Measurements from ENCODE around the gene RPSA. TPM values are rescaled to one million over a fixed set of nuclear protein-coding genes. Genes with fewer than 3 reads are reported as not detected.
"Not testable (repeated sequence)": the region's sequence is repeated elsewhere in the genome, so short reads cannot be mapped to it uniquely, and the experiment has no call there.

RPSA gene
- total RNA-seq, 1 donor from 2014 or later = 1,385 TPM

DNA sequence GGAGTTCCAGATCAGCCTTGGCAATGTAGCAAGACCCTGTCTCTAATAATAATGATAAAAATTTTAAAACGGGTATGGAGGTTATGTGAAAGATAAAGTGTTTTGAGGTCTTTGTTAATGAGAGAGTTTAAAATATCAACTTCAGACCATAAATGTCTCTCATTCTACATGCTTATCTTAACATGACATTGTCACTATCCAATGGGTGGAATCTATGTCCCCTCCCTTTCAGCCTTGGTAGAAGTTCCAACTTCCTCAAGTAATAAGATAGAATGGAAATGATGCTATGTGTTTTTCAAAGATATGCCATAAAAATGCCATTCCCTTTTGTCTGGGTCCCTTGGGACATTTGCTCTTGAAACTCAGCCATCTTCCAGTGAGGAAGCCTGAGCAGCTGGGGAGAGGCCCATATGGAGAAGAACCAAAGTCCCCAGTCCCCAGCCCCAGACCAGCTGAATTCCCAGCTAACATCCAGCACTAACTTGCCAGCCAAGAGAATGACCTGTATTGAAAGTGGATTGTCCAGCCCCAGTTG is 17.0 kb downstream of the RPSA start:
- no peak for ATAC-seq

DNA sequence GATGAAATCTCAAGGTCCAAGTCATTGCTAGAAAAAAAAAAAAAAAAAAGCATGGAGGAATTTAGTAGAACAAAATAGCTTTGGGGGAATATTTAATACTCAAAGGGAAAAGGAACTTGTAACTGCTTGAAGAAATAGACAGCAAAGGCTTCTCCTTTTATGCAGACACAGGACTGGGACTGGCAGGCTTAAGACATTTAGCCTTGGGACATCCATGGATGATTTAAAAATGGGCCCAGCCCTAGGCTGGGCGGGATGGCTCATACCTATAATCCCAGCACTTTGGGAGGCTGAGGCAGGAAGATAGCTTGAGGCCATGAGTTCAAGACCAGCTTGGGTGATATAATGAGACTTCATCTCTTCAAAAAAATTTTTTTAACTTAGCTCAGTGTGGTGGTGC is 19.8 kb downstream of the RPSA start:
- ATAC-seq = peak; percentile 64

DNA sequence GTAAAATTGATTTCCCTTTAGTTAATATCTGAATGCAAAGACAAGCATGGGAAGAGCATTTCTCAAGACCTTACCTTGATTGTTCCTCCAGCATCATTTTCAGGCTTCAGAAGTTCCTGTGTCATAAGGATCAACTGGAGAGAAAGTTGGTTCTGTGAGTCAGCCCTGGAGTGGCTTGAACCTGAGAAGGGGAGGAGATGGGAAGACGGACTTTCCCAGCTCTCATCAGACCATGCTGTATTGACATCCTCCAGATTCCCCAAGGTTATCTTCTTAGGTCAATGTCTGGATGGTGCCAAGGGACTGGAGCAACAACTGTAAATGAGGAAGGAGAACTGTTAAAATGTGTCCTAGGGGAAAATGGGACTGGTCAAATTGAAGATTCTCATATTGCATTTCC is 21.0 kb downstream of the RPSA start:
- no peak for ATAC-seq

DNA sequence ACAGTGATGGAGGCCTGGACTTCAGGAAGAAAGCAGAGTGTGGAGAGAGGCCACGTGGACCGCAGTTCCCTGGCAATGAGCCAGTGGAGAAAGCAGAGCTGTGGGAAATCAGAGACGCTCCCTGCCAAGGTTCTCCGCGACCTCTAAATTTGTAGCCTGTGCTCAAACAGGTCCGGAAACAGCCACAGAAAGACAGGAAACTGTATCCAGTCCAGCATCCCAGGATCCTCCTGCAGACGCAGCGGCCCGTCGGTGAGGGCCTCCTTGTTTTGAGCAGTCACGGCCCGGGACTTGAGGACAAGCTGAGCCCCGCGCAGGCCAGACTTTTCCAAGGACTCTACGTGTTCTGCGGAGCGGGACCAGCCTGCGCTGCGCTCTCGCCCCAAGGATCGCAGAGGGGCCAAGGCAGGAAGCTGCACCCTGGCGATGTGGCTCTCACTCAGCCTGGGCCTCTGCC is 22.3 kb downstream of the RPSA start:
- ATAC-seq = peak; percentile 14

DNA sequence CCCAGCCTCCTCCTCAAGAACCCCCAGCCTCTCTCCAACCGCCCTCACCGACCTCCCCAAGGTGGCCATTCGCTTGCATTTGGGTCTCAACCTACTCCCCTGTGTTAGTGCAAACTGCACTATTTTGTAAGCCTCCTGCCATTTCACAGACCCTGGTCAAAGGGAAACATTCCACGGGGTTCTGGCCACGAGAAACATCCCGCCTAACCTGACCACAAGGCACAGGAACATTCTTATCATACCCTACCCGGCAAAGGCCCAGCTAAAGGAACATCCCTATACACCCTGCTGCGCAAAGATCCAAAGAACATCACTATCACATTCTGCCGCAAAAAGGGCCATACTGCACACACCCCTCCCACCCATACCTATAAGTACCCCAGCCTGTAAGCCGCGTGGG is 22.9 kb downstream of the RPSA start:
- no peak for ATAC-seq

DNA sequence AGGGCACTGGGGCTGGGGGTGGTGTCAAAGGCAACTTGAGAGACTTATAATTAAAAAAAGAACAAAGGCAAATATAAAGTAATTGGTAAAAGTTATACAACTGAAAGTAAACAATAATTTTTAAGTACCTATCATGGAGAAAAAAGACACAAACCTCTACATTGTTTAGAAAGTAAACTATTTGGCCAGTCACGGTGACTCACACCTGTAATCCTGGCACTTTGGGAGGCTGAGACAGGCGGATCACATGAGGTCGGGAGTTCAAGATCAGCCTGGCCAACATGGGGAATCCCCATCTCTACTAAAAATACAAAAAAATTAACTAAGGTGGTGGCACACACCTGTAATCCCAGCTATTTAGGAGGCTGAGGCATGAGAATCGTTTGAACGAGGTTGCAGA is 25.8 kb downstream of the RPSA start:
- ATAC-seq = no peak

DNA sequence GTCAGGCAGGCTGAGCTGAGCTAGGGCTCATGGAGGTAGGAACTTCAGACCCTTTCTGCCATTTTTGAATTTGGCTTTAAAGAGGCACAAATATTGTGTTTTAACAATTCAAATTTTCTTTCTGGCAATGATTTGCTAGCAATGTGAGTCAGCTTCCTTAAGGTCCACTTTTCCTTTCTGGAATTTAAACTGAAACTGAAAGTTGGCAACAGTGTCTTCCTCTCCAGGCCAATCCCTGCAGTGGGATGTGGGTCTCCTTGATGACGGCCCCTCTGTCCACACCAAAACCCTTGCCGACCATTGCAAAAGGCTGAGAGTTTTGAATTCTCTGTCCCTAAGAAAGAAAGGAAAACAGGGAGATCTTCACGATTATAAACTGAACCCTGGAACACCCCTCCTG is 27.1 kb downstream of the RPSA start:
- no peak for ATAC-seq

DNA sequence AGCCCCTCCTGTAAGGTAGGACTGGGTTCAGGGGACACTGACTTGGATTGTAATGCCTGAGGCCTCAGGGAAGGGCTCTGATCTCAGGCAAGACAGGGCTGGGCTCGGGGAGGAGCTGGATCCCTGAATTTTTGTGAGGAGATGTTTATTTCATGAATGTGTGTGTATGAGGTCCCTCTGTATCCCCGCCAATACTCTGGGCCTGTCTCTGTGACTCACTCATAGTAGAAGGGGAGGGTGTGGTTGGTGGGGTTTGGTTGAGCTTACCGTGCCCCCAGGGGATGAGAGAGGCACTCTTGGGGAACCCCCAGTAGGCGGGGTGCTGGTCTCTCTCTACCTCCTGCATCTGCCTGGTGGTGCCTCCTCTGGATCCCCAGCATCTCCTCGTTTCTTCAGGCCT is 28.1 kb downstream of the RPSA start:
- peak; percentile 42 for ATAC-seq

DNA sequence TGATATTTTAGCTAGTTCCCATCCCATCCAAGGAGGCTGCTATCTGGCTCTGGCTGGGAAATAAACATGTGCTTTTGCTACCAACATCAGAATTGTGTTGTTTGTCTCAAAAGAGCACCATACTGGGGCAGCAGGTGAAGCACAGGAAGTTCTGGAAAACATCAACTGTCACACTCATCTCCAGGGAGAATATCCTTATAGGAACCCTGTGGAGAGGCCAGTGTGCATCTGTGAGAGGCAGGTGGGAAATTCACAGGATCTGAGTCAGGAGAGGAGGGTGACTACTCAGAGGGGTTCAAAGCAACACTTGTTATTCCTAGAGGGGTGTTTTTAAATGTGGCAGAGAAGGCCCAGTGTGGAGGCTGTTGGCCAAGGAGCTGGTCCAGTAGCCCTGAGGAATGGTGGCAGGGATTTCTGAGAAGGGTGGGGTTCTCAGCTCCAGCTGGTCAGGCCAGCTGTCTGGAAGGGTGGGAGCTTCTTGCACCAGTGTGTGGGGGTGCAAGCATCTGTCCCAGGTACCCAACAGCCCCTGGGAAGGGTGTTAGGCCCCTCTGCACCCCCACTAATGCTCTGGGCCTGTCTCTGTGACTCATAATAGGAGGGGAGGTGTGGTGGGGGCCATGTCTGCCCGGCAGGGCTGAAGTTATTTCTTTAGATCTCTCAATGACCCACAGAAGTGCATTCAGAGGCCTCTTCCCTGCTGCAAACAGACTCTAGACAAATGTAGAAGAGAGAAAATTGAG is 28.7 kb downstream of the RPSA start:
- ATAC-seq = no peak

DNA sequence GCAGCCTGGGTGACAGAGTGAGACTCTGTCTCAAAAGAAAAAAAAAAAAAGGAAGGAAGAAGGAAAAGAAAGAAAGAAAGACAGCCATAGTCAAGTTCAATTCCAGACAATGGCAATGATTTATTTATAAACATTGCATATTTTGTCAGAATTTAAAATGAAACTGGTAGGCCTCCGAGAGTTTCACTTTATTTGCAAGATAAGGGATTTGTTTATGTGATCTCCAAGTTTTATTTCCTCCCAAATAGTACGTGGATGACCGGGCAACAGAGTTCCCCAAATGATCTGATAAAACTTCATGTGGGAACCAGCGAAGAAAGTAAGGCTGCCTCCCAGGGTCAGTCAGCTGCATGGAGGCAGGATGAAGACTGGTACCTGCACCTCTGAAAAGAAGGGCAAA is 32.4 kb downstream of the RPSA start:
- no peak for ATAC-seq

DNA sequence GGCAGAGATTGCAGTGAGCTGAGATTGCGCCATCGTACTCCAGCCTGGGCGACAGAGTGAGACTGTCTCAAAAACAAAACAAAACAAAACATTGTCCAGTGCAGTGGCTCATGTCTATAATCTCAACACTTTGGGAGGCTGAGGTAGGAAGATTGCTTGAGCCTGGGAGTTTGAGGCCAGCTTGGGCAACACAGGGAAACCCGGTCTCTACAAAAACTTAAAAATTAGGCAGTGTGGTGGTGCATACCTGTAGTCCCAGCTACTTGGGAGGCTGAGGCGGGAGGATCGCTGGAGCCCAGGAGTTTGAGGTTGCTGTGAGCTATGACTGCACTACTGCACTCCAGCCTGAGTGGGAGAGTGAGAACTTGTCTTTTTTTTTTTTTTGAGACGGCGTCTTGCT is 33.8 kb downstream of the RPSA start:
- ATAC-seq = no peak

DNA sequence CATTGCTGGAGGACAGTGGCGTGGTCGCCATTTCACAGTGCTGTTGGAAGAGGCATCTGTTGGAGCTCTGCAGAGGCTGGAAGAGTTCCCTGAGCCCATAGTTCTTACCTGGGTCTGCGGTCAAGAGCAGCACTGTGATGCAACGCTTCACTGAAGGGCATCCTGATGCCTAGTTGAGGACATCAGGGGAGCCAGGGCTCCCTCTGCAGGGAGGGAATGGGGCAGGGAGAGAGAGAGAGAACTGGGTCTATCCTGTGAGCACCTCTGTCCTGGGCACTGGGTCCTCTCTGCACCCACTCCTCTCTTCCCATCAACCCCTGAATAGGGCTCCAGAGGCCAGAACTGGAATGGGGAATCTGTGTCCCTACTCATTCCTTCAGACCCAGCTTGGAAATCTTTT is 37.0 kb downstream of the RPSA start:
- peak; percentile 32 for ATAC-seq

DNA sequence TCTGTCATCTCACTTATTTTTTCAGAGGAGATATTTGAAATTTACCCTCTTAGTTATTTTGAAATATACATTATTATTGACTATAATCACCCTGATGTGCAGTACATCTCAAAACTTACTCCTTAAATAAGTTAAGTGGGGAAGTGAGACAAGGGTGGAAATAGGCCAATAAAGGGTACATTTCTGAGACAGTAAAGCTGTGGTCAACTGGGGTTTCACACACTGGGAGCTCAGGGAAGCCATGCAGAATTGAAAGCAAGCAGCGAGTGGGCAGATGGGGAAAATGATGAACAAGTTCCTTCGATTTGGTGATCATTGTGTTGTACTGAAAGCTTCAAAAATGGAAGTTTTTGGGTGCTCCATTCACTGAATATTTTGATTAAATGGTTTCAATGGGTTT is 39.4 kb downstream of the RPSA start:
- no peak for ATAC-seq

DNA sequence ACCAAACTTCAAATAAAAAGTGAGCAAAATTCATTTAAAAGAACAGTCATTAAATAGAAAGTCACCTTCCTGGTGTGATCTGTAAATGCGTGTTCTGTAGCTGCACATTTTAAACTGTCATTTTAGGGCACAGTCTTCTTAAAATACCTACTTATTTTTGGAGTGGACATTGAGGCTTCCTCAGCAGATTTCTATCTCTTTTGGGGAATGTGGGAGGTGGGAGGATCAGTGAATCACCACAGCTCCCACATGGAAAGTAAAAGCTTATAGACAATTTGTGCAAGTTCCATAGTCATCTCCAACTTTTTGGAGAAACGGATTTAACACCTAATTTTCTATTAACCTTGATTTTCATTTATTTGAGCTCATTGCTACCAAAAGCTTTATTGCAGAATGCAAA is 39.9 kb downstream of the RPSA start:
- no peak for ATAC-seq

DNA sequence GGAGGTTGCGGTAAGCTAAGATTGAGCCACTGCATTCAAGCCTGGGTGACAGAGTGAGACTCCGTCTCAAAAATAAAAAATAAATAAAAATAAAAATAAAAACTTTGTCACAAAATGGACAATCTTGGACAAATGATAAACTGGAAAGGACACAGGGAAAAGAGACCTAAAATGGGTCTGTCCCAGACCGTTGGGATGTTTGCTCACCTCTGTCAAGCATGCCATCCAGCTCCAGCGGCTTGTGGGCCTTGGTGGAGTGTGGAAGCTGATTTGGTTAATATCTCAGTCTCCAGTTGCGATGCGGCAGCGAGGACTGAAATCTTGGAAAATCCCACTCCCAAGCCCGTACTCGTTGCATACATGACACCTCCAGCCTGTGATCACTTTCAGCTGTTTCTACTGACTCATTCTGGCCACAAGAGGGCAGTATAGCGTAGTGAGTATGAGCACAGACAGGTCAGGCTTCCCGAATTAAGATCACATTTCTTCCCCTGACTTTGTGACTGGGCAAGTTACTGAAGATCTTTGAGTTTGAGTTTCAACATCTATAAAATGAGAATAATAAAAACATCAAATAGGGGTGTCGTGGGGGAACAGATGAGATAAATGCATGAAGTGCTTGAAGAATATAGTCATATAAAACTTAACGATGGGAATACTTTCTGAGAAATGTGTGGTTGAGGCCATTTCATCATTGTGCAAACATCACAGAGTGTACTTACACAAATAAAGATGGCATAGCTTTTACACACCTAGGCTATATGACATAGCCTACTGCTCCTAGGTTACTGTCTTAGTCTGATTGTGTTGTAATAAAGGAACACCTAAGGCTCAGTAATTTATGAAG is 41.3 kb downstream of the RPSA start:
- ATAC-seq = peak; percentile 91

DNA sequence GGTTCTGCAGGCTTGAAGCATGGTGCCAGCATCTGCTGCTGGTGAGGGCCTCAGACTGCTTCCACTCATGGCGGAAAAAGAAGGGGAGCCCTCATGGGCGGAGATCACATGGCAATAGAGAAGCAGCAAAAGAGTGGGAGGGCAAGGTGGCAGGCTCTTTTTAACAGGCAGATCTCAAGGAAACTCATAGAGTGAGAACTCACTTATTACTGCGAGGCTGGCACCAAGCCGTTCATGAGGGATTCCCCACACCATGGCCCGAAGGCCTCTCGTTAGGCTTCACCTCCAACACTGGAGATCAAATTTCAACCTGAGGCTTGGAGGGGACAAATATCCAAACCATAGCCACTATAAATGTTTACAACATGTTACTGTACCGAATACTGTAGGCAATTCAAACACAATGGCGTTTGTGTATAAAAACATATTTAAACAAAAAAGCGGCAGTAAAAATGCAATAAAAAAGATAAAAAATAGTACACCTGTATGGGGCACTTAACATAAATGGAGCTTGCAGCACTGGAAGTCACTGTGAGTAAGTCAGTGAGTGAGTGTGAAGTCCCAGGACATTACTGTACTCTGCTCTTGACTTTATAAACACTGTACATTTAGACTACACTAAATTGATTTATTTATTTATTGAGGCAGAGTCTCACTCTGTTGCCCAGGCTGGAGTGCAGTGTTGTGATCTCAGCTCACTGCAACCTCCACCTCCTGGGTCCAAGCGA is 42.1 kb downstream of the RPSA start:
- ATAC-seq = no peak

DNA sequence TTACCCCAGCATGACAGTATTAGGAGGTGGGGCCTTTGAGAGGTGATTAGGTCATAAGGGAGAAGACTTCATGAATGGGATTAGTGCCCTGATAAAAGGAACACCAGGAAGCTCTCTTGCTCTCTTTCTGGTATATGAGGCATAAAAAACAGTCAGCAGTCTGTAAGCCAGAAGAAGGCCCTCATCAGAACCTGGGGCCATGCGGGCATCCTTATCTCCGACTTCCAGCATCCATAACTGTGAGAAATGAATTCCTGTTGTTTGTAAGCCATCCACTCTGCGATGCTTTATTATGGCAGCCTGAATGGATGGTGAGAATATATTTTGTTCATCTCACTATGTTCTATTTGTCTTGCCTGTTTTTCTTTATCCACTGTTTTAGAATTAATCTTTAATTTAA is 43.3 kb downstream of the RPSA start:
- ATAC-seq = no peak

DNA sequence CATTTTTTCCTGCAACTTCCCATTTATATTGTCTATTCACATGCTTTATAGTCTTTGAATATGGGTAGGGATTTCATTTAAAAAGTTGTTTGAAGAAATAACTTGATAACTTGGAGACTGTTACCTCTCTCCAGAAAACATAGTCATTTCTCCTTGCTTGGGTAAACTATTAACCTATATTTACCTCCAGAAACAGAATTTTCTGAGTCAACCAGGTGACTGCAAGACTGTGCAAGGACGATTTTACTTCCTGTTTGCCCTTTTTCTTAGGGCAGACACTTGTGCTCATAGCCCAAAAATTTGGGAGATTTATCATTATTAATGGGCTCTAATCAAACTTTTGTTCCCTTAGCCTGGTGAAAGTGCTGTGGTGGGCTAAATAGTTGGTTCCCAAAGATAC is 46.6 kb downstream of the RPSA start:
- no peak for ATAC-seq

DNA sequence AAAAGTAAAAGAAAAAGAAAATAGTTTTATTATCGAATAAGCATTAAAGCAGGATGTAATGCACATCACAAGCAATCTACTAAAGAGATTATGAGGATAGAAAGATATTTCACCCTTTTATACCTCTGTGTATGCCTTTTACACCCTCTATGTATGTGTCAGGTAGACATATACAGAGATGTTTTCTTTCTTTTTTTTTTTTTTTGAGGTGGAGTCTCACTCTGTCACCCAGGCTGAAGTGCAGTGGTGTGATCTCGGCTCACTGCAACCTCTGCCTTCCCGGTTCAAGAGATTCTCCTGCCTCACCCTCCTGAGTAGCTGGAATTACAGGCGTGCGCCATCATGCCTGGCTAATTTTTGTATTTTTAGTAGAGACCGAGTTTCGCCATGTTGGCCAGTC is 47.4 kb downstream of the RPSA start:
- ATAC-seq = not testable (repeated sequence)

DNA sequence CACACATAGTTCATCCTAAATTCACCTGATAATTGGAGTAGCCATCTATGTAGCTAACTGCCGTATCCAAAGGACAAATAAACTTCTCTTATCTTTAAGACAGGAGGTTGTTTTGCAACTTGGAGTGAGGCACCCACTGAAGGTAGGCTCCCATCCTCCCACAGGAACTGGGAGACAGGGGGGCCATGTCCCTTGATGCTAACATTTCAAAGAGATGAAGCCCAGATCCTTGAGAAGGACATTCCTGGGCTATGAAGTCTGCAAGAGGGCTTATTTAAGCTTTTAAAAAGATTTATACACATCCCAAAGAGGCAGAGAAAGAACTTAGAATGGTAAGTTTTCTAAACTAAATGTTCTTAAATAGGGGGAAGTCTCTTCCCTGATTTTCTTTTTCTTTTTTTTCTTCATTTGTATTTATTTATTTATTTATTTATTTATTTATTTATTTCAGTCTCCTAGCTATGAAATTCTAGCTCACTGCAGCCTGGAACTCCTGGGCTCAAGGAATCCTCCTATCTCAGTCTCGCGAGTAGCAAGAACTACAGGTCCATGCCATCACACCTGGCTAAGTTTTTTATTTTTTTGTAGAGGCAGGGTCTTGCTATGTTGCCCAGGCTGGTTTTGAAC is 48.2 kb downstream of the RPSA start:
- no peak for ATAC-seq

DNA sequence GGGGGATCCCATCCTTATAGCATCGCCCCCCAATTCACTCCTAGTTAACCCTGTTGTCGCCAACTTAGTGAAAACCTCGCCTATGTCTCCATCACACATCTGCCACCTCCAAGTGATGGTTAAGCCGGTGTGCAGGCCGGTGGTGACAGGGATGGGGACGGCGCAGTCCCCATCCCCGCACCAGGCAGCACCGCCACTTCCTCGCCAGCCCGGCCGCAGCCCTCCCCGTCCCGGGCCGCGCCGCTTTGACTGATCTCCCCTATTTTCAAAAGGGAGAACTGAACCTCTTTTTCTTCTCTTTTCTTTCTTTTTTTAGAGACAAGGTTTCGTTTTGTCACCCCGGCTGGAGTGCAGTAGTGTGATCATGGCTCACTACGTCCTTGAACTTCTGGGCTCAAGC is 49.6 kb downstream of the RPSA start:
- ATAC-seq = no peak

DNA sequence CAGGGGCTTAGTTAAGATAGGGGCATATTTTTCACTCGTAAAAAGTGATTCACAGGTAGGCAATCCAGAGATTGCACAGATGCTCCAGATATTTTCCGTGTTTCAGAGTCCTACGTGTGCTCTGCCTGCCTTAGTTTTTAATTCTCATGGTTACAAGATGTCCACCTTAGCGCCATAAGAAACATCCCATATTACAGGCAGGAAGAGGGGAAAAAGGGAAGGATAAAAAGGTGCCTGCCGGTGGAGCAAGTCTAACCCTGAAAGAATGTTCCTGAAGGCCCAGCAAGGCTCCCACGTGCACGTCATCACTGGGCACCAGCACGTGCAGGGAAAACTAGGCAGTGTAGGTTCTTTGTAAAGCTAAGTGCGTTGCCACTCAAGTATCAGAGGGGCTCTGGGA is 50.8 kb downstream of the RPSA start:
- ATAC-seq = no peak

DNA sequence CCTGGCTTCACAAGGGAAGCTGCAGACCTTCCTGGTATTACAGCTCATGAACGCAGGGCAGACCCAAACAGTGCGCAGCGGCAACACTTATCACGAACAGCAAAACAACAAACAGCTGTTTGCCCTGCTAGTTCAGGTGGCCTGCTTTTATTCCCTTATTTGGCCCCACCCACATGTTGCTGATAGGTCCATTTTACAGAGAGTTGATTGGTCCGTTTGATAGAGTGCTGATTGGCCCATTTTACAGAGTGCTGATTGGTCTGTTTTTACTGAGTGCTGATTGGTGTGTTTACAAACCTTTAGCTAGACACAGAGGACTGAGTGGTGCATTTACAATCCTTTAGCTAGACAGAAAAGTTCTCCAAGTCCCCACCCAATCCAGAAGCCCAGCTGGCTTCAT is 52.1 kb downstream of the RPSA start:
- ATAC-seq = not testable (repeated sequence)
